ENCODE measurements around the gene TRAF7. TPM values are rescaled to one million over a fixed set of nuclear protein-coding genes. Genes with fewer than 3 reads are reported as not detected.

TRAF7 gene
- total and polyA plus RNA-seq, 2 of the 13 experiments (the other 11 are each of a cell fraction or from before 2014, with no cell fraction given), result 47.9 to 65.6 TPM

GRCh38 chr16:2163211-2163881, 7.8 kb downstream of the TRAF7 start (continued):
- TF ChIP-seq HNF1B (CRISPR knock-in tag; IDR thresholded peaks at IDR 0.05) (no peak), BCL6 (CRISPR knock-in tag; IDR thresholded peaks at IDR 0.05) (no peak; the same call in 1 of the 2 replicates), KAT8 (CRISPR knock-in tag; IDR thresholded peaks at IDR 0.05) (no peak), NFATC3 (CRISPR knock-in tag; IDR thresholded peaks at IDR 0.05) (no peak), ZNF891 (CRISPR knock-in tag; IDR thresholded peaks at IDR 0.05) (no peak), SP4 (CRISPR knock-in tag; IDR thresholded peaks at IDR 0.05) (no peak), GFI1 (CRISPR knock-in tag; IDR thresholded peaks at IDR 0.05; ENCODE audit: borderline replicate concordance) (no peak), SNAPC5 (CRISPR knock-in tag; IDR thresholded peaks at IDR 0.05; ENCODE audit: borderline replicate concordance) (no peak), ARID5B (CRISPR knock-in tag; IDR thresholded peaks at IDR 0.05) (peak; percentile 20; the same call in 1 of the 2 replicates), MEIS2 (CRISPR knock-in tag; IDR thresholded peaks at IDR 0.05) (no peak), HMG20B (CRISPR knock-in tag; conservative IDR thresholded peaks at IDR 0.05) (no peak), CREM (IDR thresholded peaks at IDR 0.05) (peak; percentile 17; the same call in 1 of the 2 replicates), CREM (CRISPR knock-in tag; IDR thresholded peaks at IDR 0.05) (no peak), SALL1 (CRISPR knock-in tag; IDR thresholded peaks at IDR 0.05) (0 out of 2 replicates have a peak, but pooled peaks have one; percentile 22)
- TF ChIP-seq, protein P1, sequence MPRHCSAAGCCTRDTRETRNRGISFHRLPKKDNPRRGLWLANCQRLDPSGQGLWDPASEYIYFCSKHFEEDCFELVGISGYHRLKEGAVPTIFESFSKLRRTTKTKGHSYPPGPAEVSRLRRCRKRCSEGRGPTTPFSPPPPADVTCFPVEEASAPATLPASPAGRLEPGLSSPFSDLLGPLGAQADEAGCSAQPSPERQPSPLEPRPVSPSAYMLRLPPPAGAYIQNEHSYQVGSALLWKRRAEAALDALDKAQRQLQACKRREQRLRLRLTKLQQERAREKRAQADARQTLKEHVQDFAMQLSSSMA (CRISPR knock-in tag; IDR thresholded peaks at IDR 0.05), result no peak
- TF ChIP-seq, protein P2, sequence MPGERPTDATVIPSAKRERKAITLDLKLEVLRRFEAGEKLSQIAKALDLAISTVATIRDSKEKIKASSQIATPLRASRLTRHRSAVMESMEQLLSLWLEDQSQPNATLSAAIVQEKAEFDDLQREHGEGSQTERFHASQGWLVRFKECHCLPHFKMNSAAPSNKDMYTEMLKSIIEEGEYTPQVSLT (CRISPR knock-in tag; IDR thresholded peaks at IDR 0.05; ENCODE audit: borderline replicate concordance, low read depth), result no peak
- TF ChIP-seq, protein P3, sequence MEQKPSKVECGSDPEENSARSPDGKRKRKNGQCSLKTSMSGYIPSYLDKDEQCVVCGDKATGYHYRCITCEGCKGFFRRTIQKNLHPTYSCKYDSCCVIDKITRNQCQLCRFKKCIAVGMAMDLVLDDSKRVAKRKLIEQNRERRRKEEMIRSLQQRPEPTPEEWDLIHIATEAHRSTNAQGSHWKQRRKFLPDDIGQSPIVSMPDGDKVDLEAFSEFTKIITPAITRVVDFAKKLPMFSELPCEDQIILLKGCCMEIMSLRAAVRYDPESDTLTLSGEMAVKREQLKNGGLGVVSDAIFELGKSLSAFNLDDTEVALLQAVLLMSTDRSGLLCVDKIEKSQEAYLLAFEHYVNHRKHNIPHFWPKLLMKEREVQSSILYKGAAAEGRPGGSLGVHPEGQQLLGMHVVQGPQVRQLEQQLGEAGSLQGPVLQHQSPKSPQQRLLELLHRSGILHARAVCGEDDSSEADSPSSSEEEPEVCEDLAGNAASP (CRISPR knock-in tag; IDR thresholded peaks at IDR 0.05; ENCODE audit: borderline replicate concordance), result peak; percentile 37; the same call in 1 of the 2 replicates
- TF ChIP-seq, protein P4, sequence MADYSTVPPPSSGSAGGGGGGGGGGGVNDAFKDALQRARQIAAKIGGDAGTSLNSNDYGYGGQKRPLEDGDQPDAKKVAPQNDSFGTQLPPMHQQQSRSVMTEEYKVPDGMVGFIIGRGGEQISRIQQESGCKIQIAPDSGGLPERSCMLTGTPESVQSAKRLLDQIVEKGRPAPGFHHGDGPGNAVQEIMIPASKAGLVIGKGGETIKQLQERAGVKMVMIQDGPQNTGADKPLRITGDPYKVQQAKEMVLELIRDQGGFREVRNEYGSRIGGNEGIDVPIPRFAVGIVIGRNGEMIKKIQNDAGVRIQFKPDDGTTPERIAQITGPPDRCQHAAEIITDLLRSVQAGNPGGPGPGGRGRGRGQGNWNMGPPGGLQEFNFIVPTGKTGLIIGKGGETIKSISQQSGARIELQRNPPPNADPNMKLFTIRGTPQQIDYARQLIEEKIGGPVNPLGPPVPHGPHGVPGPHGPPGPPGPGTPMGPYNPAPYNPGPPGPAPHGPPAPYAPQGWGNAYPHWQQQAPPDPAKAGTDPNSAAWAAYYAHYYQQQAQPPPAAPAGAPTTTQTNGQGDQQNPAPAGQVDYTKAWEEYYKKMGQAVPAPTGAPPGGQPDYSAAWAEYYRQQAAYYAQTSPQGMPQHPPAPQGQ (CRISPR knock-in tag; IDR thresholded peaks at IDR 0.05; ENCODE audit: borderline replicate concordance), result no peak
